22Rv1 (cell line): ENCODE results near the gene PPM1B.

Source experiments
- CTCF ChIP-seq: fragments of 450-650 bp; IDR thresholded peaks from 2 replicates; pipeline ENCODE4 v1.5.1; 2017; ENCODE audit warnings: mild to moderate bottlenecking
- ZFX ChIP-seq: fragments of 450-650 bp; IDR thresholded peaks from 2 replicates; pipeline ENCODE4 v1.6.1; 2017; ENCODE audit warnings: antibody characterized with exemption, borderline replicate concordance

GRCh38 chr2:44190526-44190925 lies 21.9 kb downstream of the PPM1B start:
- TF ChIP-seq CTCF, result no peak
- no peak for TF ChIP-seq ZFX
